Mammary epithelial cell (primary cell): ENCODE data around the gene WDR27.

Experiments
- EZH2 ChIP-seq: IDR thresholded peaks from 2 replicates; pipeline ENCODE4 v1.6.1; 2012; ENCODE audit warnings: low read length, inconsistent platforms, borderline replicate concordance
- TF ChIP-seq, protein P1 (sequence below), 2 donors: IDR thresholded peaks in 1 of 2; conservative IDR thresholded peaks in 1 of 2; 2 replicates each; pipeline ENCODE4 v1.5.1; 2011 to 2012; ENCODE audit warnings: inconsistent platforms in 2 of 2, low read length in 2 of 2, mild to moderate bottlenecking in 2 of 2, control low read depth in 1 of 2, low read depth in 1 of 2; ENCODE audit not compliant: insufficient read depth in 1 of 2; ENCODE audit errors: extremely low read depth in 1 of 2

DNA sequence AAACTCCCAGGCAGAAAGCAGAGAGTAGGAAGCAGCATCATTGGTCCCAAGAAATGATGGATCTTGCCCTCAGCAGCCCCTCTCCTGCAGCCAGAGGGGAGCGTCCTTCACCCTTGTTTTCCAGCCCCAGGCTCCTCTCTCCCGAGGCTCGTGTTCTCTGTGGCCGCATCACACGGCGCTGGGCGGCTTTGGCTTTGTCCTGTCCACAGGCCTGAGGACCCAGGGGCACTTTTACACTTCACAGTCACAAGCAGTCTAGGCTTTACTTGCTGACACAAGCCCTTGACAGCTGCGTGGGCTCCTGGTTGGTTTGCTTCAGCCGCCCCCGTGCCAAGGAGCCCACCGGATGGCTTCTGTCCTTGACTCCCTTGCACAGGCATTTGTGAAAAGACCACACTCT is 272.8 kb downstream of the WDR27 start:
- TF ChIP-seq, protein P1, sequence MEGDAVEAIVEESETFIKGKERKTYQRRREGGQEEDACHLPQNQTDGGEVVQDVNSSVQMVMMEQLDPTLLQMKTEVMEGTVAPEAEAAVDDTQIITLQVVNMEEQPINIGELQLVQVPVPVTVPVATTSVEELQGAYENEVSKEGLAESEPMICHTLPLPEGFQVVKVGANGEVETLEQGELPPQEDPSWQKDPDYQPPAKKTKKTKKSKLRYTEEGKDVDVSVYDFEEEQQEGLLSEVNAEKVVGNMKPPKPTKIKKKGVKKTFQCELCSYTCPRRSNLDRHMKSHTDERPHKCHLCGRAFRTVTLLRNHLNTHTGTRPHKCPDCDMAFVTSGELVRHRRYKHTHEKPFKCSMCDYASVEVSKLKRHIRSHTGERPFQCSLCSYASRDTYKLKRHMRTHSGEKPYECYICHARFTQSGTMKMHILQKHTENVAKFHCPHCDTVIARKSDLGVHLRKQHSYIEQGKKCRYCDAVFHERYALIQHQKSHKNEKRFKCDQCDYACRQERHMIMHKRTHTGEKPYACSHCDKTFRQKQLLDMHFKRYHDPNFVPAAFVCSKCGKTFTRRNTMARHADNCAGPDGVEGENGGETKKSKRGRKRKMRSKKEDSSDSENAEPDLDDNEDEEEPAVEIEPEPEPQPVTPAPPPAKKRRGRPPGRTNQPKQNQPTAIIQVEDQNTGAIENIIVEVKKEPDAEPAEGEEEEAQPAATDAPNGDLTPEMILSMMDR (conservative IDR thresholded peaks at IDR 0.05 in 1 of 2, IDR thresholded peaks at IDR 0.05 in 1 of 2; ENCODE audit: extremely low read depth in 1 of 2, insufficient read depth in 1 of 2, low read depth in 1 of 2, low read length in 2 of 2), result no peak
- TF ChIP-seq EZH2, result no peak
